Activated CD4-positive, alpha-beta T cell treated with anti-CD3 and anti-CD28 coated beads for 36 hours (primary cell): Measurements from ENCODE around the gene SKI. TPM values are rescaled to one million over a fixed set of nuclear protein-coding genes. Genes with fewer than 3 reads are reported as not detected.

Experiments
- ATAC-seq: fragments of 200-7000 bp; cut with Tn5 transposase; one replicate; pipeline ENCODE4 v1.10.0; 2021; ENCODE audit warnings: mild to moderate bottlenecking, moderate library complexity
- CTCF ChIA-PET: fragments of 350-600 bp; sonication (Branson Sonifier 250); formaldehyde crosslinking; loops from one replicate; lab custom pipeline; 2021; ENCODE audit warnings: antibody characterized with exemption; lab: Charles Lee
- POLR2A ChIA-PET: fragments of 350-600 bp; sonication (Branson Sonifier 250); formaldehyde crosslinking; loops from one replicate; lab custom pipeline; 2021; ENCODE audit warnings: antibody characterized with exemption, inconsistent platforms; lab: Charles Lee
- DNase-seq: peaks from one replicate; pipeline ENCODE4 v3.0.0-alpha.2; 2020
- H3K27ac Mint-ChIP-seq: one replicate; pipeline ENCODE4 v1.8.0; 2021; ENCODE audit warnings: mixed read lengths
- H3K27me3 Mint-ChIP-seq: one replicate; pipeline ENCODE4 v1.8.0; 2021; ENCODE audit warnings: mixed read lengths
- H3K36me3 Mint-ChIP-seq: one replicate; pipeline ENCODE4 v1.8.0; 2021; ENCODE audit warnings: low read depth, mixed read lengths
- H3K4me1 Mint-ChIP-seq: one replicate; pipeline ENCODE4 v1.8.0; 2021; ENCODE audit warnings: mixed read lengths
- H3K4me3 Mint-ChIP-seq: one replicate; pipeline ENCODE4 v1.8.0; 2021; ENCODE audit warnings: mild to moderate bottlenecking, moderate library complexity, mixed read lengths
- H3K9me3 Mint-ChIP-seq: one replicate; pipeline ENCODE4 v1.8.0; 2021; ENCODE audit warnings: low read depth, mixed read lengths
- intact Hi-C, 2 experiments: fragments of 100-400 bp; cut with DNase I in 1 of 2; cut with micrococcal nuclease in 1 of 2; formaldehyde crosslinking; loops; one replicate each; pipeline versions ENCODE4 v1.14.2 to v1.15.1; 2022 to 2024; cut with DNase I, micrococcal nuclease
- total RNA-seq, 2 experiments: library from RNA; stranded (reverse); gene quantifications; one replicate each; pipeline ENCODE4 v1.2.3, GENCODE V29; 2021

The SKI gene
- total RNA-seq, 2 experiments from 2014 or later: 28.7 to 34.0 TPM

GRCh38 chr1:2358072-2358471 is 130.0 kb downstream of the SKI start:
- ATAC-seq: no peak
- Mint-ChIP-seq H3K27ac (no peak overlapping the region), H3K27me3 (no peaks in the 10 kb centered on the region), H3K9me3 (peaks cover 4% of the 10 kb centered on the region), H3K36me3 (peaks cover 2% of the 10 kb centered on the region), H3K4me3 (no peak overlapping the region), H3K4me1 (no peaks in the 10 kb centered on the region)
- POLR2A ChIA-PET: no interaction called here
- intact Hi-C loops: no loop called here
- CTCF ChIA-PET: no interaction called here
- DNase-seq: no peak

GRCh38 chr1:2358651-2359640 is 130.8 kb downstream of the SKI start:
- DNase-seq: no peak
- ChIA-PET CTCF (no interaction called here), POLR2A (no interaction called here)
- ATAC-seq: no peak
- Mint-ChIP-seq H3K9me3 (peaks cover 7% of the 10 kb centered on the region), H3K4me3 (no peak overlapping the region), H3K27ac (no peak overlapping the region), H3K27me3 (no peaks in the 10 kb centered on the region), H3K36me3 (peaks cover 2% of the 10 kb centered on the region), H3K4me1 (no peaks in the 10 kb centered on the region)
- intact Hi-C loops: no loop called here

Other genes with a start within 250 kb of the SKI start
- gene CFAP74, start 224.5 kb upstream of the SKI start, total RNA-seq: under 1 TPM in 1 of 2 experiments, not detected in 1; 0.25 TPM
- not detected for gene GABRD, start 209.0 kb upstream of the SKI start, total RNA-seq
- gene PRKCZ, start 177.9 kb upstream of the SKI start, total RNA-seq: 10 to 100 TPM in 1 of 2 experiments, 1 to 10 TPM in 1; 9.8 to 10.9 TPM
- gene FAAP20, start 33.5 kb upstream of the SKI start, total RNA-seq: 10 to 100 TPM; 69.7 to 84.4 TPM
- 1 to 10 TPM; 5.1 to 6.1 TPM for gene MORN1, start 163.2 kb downstream of the SKI start, total RNA-seq
- 100 to 1,000 TPM; 146 to 152 TPM for gene RER1, start 163.5 kb downstream of the SKI start, total RNA-seq
- 10 to 100 TPM; 15.1 to 17.7 TPM for gene PEX10, start 184.2 kb downstream of the SKI start, total RNA-seq
- gene PLCH2, start 248.0 kb downstream of the SKI start, total RNA-seq: 1 to 10 TPM; 5.1 to 6.3 TPM